Body of pancreas (tissue), 4 donors: Measurements from ENCODE around the gene AK1. TPM values are rescaled to one million over a fixed set of nuclear protein-coding genes. Genes with fewer than 3 reads are reported as not detected.

Experiments used
- ATAC-seq: fragments of 150-250 bp; one replicate; pipeline ENCODE4 v1.9.1; 2016
- DNase-seq, 4 donors: peaks; one replicate each; pipeline ENCODE4 v3.0.0-alpha.2; 2019
- H3K27ac ChIP-seq, 4 donors: fragments of 200-600 bp; sonication (generic); 1 replicate in 3 of 4; 2 replicates in 1 of 4; pipeline versions ENCODE4 v1.5.1 to v1.6.1; 2016 to 2019; ENCODE audit warnings: mild to moderate bottlenecking in 1 of 4, mixed read lengths in 1 of 4, moderate library complexity in 1 of 4
- H3K27me3 ChIP-seq, 2 donors: fragments of 200-600 bp; sonication (generic); one replicate each; pipeline ENCODE4 v1.6.0; 2016; ENCODE audit warnings: mild to moderate bottlenecking in 1 of 2
- H3K36me3 ChIP-seq, 2 donors: fragments of 200-600 bp; sonication (generic); replicated peaks in 1 of 2; 2 replicates each; pipeline ENCODE4 v1.5.1; 2016; ENCODE audit warnings: low read depth in 2 of 2; ENCODE audit not compliant: insufficient read depth in 1 of 2
- H3K4me1 ChIP-seq: fragments of 200-600 bp; sonication (generic); one replicate; pipeline ENCODE4 v1.6.0; 2016
- H3K4me3 ChIP-seq, 2 donors: fragments of 200-600 bp; sonication (generic); 1 replicate in 1 of 2; 2 replicates in 1 of 2; pipeline ENCODE4 v1.5.1; 2016 to 2019
- H3K9me3 ChIP-seq, 3 donors: fragments of 200-600 bp; sonication (generic); 1 replicate in 2 of 3; 2 replicates in 1 of 3; pipeline ENCODE4 v1.5.1; 2016
- CTCF ChIP-seq, 7 experiments: fragments of 450-650 bp in 4 of 7; fragments of 200-600 bp in 3 of 7; sonication (generic) in 3 of 7; IDR thresholded peaks; one replicate each; pipeline ENCODE4 v1.5.1; 2016 to 2019; ENCODE audit warnings: antibody characterized with exemption in 7 of 7
- POLR2A ChIP-seq, 3 donors: fragments of 450-650 bp; IDR thresholded peaks; one replicate each; pipeline ENCODE4 v1.6.1; 2016; ENCODE audit warnings: antibody characterized with exemption in 3 of 3, mild to moderate bottlenecking in 2 of 3
- WGBS, 2 donors: methylation state at CpG; one replicate each; pipeline ENCODE4 v1.1.5; 2017; 5-methylcytosine and 5-hydroxymethylcytosine counted together
- intact Hi-C: fragments of 100-400 bp; cut with DNase I; formaldehyde crosslinking; loops from one replicate; pipeline ENCODE4 v1.15.1; 2023
- total RNA-seq, 2 donors: library from RNA; depleted of rRNA; stranded (reverse); fragments of >200 nt; gene quantifications; one replicate each; pipeline ENCODE4 v1.1.0, GENCODE V29; 2016

The AK1 gene
- total RNA-seq, 2 donors from 2014 or later: 8.8 to 23.7 TPM

GRCh38 chr9:127923771-127924170 is 46.3 kb upstream of the AK1 start:
- WGBS, 2 donors: 84% methylated on average over 8 of the region's 8 CpGs
- Histone ChIP-seq H3K9me3 (no peaks in the 10 kb centered on the region), H3K36me3 (no peaks in the 10 kb centered on the region), H3K4me3 (no peak overlapping the region), H3K4me1 (peaks cover 41% of the 10 kb centered on the region), H3K27ac (no peak overlapping the region), H3K27me3 (no peaks in the 10 kb centered on the region)
- ATAC-seq (no peak), DNase-seq (no peak)
- TF ChIP-seq POLR2A (IDR thresholded peaks at IDR 0.05) (no peak), CTCF (IDR thresholded peaks at IDR 0.05) (no peak)
- intact Hi-C loops: loop anchor here (5.0 kb wide), 2 partner anchors 191 to 331 kb away; no protein-coding TSS in a partner anchor

DNA sequence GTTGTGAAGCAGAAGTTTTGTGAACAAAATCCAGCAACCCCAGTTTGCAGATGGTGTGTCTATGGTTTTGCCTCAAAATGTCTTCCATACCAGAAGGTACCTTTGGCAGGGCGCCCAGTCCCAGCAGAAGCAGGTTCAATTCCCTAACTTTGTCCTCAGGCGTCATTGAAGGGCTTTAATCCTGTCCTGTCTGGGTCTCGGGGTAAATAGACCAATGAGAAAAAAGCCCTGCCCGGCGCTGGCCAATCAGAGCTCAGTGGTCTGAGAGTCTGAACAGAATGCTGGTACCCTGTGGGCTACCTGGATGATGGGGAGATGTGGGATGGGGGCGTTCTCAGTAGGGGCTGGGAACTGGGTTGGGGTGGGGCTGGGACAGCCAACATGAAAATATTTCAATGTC is 45.6 kb upstream of the AK1 start:
- WGBS, 2 donors: 60 to 70% methylated on average over 4 to 6 of the region's 6 CpGs
- H3K9me3 ChIP-seq: no peaks in the 10 kb centered on the region
- DNase-seq (no peak), ATAC-seq (no peak)
- no peaks in the 10 kb centered on the region for H3K27me3 ChIP-seq
- H3K27ac ChIP-seq: no peak overlapping the region
- intact Hi-C loops: loop anchor here (5.0 kb wide), 2 partner anchors 191 to 331 kb away; no protein-coding TSS in a partner anchor
- no peak overlapping the region for H3K4me3 ChIP-seq
- no peaks in the 10 kb centered on the region for H3K36me3 ChIP-seq
- H3K4me1 ChIP-seq: peaks cover 44% of the 10 kb centered on the region
- no peak for TF ChIP-seq CTCF (IDR thresholded peaks at IDR 0.05)
- no peak for TF ChIP-seq POLR2A (IDR thresholded peaks at IDR 0.05)

DNA sequence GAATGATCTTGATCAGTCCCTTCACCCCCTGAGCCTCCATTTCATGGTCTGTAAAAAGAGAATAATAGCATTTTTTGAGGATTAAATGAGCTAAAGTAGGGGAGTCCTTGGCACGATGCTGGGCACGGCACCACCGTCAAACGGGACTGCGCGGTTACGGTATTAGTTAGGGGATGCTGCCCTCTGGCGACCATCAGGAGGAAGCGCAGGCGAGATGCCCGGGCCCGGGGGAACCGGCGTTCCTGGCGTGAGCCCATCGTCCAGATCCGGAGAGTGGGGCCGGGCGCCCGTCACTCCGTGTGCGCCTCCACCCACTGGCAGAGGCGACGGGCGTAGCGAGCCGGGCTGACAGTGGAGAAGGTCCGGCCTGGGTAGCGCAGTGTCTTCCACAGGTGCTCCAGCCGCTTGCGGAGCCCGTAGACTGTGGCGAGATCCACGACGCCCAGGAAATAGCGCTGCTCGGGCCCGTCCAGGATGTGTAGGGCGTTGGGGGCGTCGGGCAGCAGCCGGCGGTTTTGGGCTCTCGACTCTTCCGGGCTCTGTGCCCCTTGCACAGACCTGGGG is 44.2 kb upstream of the AK1 start:
- Histone ChIP-seq H3K27me3 (no peaks in the 10 kb centered on the region), H3K9me3 (no peaks in the 10 kb centered on the region), H3K27ac (no peak overlapping the region), H3K4me1 (peaks cover 41% of the 10 kb centered on the region), H3K4me3 (no peak overlapping the region), H3K36me3 (no peaks in the 10 kb centered on the region)
- peak; percentile 66 to 79 (median 76) for DNase-seq
- peak; percentile 27 for ATAC-seq
- intact Hi-C loops: loop anchor here (5.0 kb wide), 2 partner anchors 189 to 329 kb away; no protein-coding TSS in a partner anchor
- TF ChIP-seq CTCF (IDR thresholded peaks at IDR 0.05) (peak; percentile 93 to 96 (median 94)), POLR2A (IDR thresholded peaks at IDR 0.05) (no peak)
- 10 to 12% methylated on average over 21 to 45 of the region's 45 CpGs for WGBS, 2 donors

DNA sequence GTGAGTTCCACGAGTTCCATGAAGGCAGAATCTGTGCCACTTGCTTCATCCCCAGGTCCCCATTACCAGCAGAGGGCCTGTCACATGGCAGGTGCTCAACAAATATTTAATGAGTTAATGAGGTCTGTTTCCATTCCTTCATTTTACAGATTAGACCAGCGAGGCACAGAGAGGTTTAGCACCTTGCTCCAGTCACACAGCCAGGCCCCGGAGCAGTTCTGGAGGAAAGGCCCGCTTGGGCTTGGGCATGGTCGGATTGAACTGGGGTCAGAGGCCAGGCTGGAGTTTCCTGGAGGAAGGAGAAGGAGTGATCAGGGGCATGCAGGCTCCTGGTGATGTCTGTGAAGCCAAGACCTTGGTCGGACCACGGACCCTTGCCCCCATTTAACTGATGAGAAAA is 43.3 kb upstream of the AK1 start:
- intact Hi-C loops: loop anchor here (5.0 kb wide), 2 partner anchors 188 to 328 kb away; no protein-coding TSS in a partner anchor
- H3K4me1 ChIP-seq: peaks cover 49% of the 10 kb centered on the region
- H3K27ac ChIP-seq: no peak overlapping the region
- no peak for TF ChIP-seq CTCF (IDR thresholded peaks at IDR 0.05)
- TF ChIP-seq POLR2A (IDR thresholded peaks at IDR 0.05): no peak
- no peaks in the 10 kb centered on the region for H3K27me3 ChIP-seq
- no peaks in the 10 kb centered on the region for H3K36me3 ChIP-seq
- no peak overlapping the region for H3K4me3 ChIP-seq
- WGBS, 2 donors: 73 to 74% methylated on average over 7 of the region's 7 CpGs
- DNase-seq (no peak), ATAC-seq (no peak)
- no peaks in the 10 kb centered on the region for H3K9me3 ChIP-seq
